CD4-positive, alpha-beta T cell treated with Interleukin-6 at 100 ng/mL for 8 hours (primary cell): ENCODE results near the gene BUB3.

ENCODE experiments used
- DNase-seq: peaks from one replicate; pipeline ENCODE4 v3.0.0-alpha.2; 2020; ENCODE audit warnings: mixed read lengths, low spot score

Gene BUB3

GRCh38 chr10:123141791-123142700, 12.2 kb upstream of the BUB3 start:
- DNase-seq: no peak

GRCh38 chr10:123142701-123143161, 11.5 kb upstream of the BUB3 start:
- DNase-seq: no peak

- no peak for DNase-seq
Measured at GRCh38 chr10:123143162-123143824, 10.9 kb upstream of the BUB3 start.

- DNase-seq: no peak
Measured at GRCh38 chr10:123143825-123144168, 10.4 kb upstream of the BUB3 start.

- DNase-seq: no peak
Measured at GRCh38 chr10:123144697-123145541, 9.3 kb upstream of the BUB3 start.

- no peak for DNase-seq
Measured at GRCh38 chr10:123145542-123146012, 8.6 kb upstream of the BUB3 start.

- no peak for DNase-seq
Measured at GRCh38 chr10:123146013-123146893, 7.9 kb upstream of the BUB3 start.

GRCh38 chr10:123146894-123147634, 7.1 kb upstream of the BUB3 start:
- DNase-seq: no peak

GRCh38 chr10:123147635-123148413, 6.4 kb upstream of the BUB3 start, which contains the start of gene HMX2:
HMX2 (plus strand) TSS chr10:123148136; CDS start chr10:123148379, 243 bp downstream.
- DNase-seq: no peak

GRCh38 chr10:123148414-123149161, 5.6 kb upstream of the BUB3 start:
- no peak for DNase-seq

GRCh38 chr10:123149162-123149567, 5.0 kb upstream of the BUB3 start:
- DNase-seq: no peak

- no peak for DNase-seq
Measured at GRCh38 chr10:123149568-123150270, 4.5 kb upstream of the BUB3 start.

GRCh38 chr10:123150271-123150985, 3.8 kb upstream of the BUB3 start:
- no peak for DNase-seq

- no peak for DNase-seq
Measured at GRCh38 chr10:123150986-123151736, 3.0 kb upstream of the BUB3 start.

- no peak for DNase-seq
Measured at GRCh38 chr10:123151737-123152135, 2.5 kb upstream of the BUB3 start.

- DNase-seq: no peak
Measured at GRCh38 chr10:123153486-123154091, 613 bp upstream of the BUB3 start.
